Measurements from ENCODE around the gene GIGYF2.

DNA sequence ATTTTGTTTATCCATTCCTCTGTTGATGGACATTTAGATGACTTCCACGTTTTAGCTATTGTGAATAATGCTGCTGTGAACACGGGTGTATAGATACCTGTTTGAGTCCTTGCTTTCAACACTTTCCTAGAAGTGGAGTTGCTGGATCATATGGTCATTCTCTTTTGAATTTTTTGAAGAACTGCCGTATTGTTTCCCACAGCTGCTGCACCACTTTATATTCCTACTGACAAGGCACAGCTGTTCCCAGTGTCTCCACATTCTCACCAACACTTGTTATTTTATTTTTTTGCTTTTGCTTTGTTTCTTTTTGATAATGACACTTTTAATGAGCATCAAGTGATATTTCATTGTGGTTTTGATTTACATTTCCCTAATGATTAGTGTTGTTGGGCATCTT lies 120.6 kb downstream of the GIGYF2 start:
- TF ChIP-seq, protein P1, sequence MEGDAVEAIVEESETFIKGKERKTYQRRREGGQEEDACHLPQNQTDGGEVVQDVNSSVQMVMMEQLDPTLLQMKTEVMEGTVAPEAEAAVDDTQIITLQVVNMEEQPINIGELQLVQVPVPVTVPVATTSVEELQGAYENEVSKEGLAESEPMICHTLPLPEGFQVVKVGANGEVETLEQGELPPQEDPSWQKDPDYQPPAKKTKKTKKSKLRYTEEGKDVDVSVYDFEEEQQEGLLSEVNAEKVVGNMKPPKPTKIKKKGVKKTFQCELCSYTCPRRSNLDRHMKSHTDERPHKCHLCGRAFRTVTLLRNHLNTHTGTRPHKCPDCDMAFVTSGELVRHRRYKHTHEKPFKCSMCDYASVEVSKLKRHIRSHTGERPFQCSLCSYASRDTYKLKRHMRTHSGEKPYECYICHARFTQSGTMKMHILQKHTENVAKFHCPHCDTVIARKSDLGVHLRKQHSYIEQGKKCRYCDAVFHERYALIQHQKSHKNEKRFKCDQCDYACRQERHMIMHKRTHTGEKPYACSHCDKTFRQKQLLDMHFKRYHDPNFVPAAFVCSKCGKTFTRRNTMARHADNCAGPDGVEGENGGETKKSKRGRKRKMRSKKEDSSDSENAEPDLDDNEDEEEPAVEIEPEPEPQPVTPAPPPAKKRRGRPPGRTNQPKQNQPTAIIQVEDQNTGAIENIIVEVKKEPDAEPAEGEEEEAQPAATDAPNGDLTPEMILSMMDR (conservative IDR thresholded peaks at IDR 0.05 in 1 of 2, IDR thresholded peaks at IDR 0.05 in 1 of 2; ENCODE audit: extremely low read depth in 1 of 2, insufficient read depth in 1 of 2, low read depth in 1 of 2, low read length in 2 of 2) = no peak
- TF ChIP-seq EZH2 (IDR thresholded peaks at IDR 0.05; ENCODE audit: borderline replicate concordance, low read length) = no peak
